ENCODE results near the gene GORASP2.

The GORASP2 gene

DNA sequence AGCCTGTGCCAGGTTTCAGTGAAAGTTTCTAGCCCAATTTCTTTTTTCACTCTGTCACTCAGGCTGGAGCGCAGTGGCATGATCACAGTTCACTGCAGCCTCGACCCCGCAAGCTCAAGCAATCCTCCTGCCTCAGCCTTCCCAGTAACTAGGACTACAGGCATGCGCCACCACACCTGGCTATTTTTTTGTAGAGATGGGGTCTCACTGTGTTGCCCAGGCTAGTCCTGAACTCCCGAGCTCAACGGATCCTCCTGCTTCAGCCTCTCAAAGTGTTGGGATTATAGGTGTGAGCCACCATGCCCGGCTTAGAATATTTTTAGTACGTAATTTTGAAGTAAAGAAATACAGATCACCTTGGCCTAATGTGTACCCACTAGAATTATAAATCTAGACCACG, 87.1 kb downstream of the GORASP2 start:
- Histone ChIP-seq H3K27me3 (replicated peaks; ENCODE audit: control insufficient read depth, insufficient read depth, low read length) (no peaks in the 10 kb centered on the region), H3K4me3 (replicated peaks; ENCODE audit: low read depth, low read length) (no peak overlapping the region), H3K36me3 (ENCODE audit: control insufficient read depth, insufficient read depth, low read length) (peaks cover 4% of the 10 kb centered on the region)
- DNase-seq (ENCODE audit: extremely low read depth, insufficient read length): no peak
- TF ChIP-seq, protein P1, sequence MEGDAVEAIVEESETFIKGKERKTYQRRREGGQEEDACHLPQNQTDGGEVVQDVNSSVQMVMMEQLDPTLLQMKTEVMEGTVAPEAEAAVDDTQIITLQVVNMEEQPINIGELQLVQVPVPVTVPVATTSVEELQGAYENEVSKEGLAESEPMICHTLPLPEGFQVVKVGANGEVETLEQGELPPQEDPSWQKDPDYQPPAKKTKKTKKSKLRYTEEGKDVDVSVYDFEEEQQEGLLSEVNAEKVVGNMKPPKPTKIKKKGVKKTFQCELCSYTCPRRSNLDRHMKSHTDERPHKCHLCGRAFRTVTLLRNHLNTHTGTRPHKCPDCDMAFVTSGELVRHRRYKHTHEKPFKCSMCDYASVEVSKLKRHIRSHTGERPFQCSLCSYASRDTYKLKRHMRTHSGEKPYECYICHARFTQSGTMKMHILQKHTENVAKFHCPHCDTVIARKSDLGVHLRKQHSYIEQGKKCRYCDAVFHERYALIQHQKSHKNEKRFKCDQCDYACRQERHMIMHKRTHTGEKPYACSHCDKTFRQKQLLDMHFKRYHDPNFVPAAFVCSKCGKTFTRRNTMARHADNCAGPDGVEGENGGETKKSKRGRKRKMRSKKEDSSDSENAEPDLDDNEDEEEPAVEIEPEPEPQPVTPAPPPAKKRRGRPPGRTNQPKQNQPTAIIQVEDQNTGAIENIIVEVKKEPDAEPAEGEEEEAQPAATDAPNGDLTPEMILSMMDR (IDR thresholded peaks at IDR 0.05; ENCODE audit: insufficient read depth, low read length, poor library complexity, severe bottlenecking): no peak
